GM23248 (cell line): ENCODE data around the gene SLC44A5. TPM values are rescaled to one million over a fixed set of nuclear protein-coding genes. Genes with fewer than 3 reads are reported as not detected.
"Not testable (repeated sequence)": the region's sequence is repeated elsewhere in the genome, so short reads cannot be mapped to it uniquely, and the experiment has no call there.

Source experiments
- DNase-seq: peaks from one replicate; pipeline ENCODE4 v3.0.0-alpha.2; 2015
- H2AFZ ChIP-seq: fragments of 200-600 bp; sonication (generic); 2 replicates; pipeline ENCODE4 v1.6.1; 2016; ENCODE audit warnings: antibody characterized with exemption
- H3F3A ChIP-seq: fragments of 200-600 bp; sonication (generic); 2 replicates; pipeline ENCODE4 v1.6.1; 2016; ENCODE audit warnings: mild to moderate bottlenecking, antibody characterized with exemption, mixed run types; ENCODE audit not compliant: insufficient read depth
- H3K27ac ChIP-seq: fragments of 200-600 bp; sonication (generic); 2 replicates; pipeline ENCODE4 v1.5.1; 2016; ENCODE audit warnings: mild to moderate bottlenecking
- H3K27me3 ChIP-seq: fragments of 200-600 bp; sonication (generic); replicated peaks from 2 replicates; pipeline ENCODE4 v1.6.1; 2016; ENCODE audit warnings: mild to moderate bottlenecking; ENCODE audit not compliant: insufficient read depth
- H3K36me3 ChIP-seq: fragments of 200-600 bp; sonication (generic); 2 replicates; pipeline ENCODE4 v1.6.1; 2016; ENCODE audit warnings: low read depth, mild to moderate bottlenecking
- H3K4me1 ChIP-seq: fragments of 200-600 bp; sonication (generic); 2 replicates; pipeline ENCODE4 v1.6.1; 2016; ENCODE audit warnings: mild to moderate bottlenecking; ENCODE audit not compliant: insufficient read depth
- H3K4me2 ChIP-seq: fragments of 200-600 bp; sonication (generic); one replicate; pipeline ENCODE4 v1.6.1; 2016; ENCODE audit warnings: mild to moderate bottlenecking; ENCODE audit not compliant: unreplicated experiment
- H3K4me3 ChIP-seq: fragments of 200-600 bp; sonication (generic); 2 replicates; pipeline ENCODE4 v1.5.1; 2016; ENCODE audit warnings: mild to moderate bottlenecking
- H3K79me2 ChIP-seq: fragments of 200-600 bp; sonication (generic); 2 replicates; pipeline ENCODE4 v1.6.1; 2016; ENCODE audit warnings: mild to moderate bottlenecking; ENCODE audit not compliant: insufficient read depth
- H3K9ac ChIP-seq: fragments of 200-600 bp; sonication (generic); 2 replicates; pipeline ENCODE4 v1.6.1; 2016; ENCODE audit warnings: mild to moderate bottlenecking
- H3K9me2 ChIP-seq: fragments of 200-600 bp; sonication (generic); 2 replicates; pipeline ENCODE4 v1.6.1; 2016; ENCODE audit warnings: mixed run types, mild to moderate bottlenecking, moderate library complexity; ENCODE audit not compliant: insufficient read depth
- H3K9me3 ChIP-seq: fragments of 200-600 bp; sonication (generic); one replicate; pipeline ENCODE4 v1.6.1; 2017; ENCODE audit warnings: low read depth
- H4K20me1 ChIP-seq: fragments of 200-600 bp; sonication (generic); 2 replicates; pipeline ENCODE4 v1.6.0; 2016; ENCODE audit not compliant: insufficient read depth
- EZH2 ChIP-seq: fragments of 200-600 bp; sonication (generic); IDR thresholded peaks from 2 replicates; pipeline ENCODE4 v1.6.1; 2018; ENCODE audit warnings: antibody characterized with exemption, mild to moderate bottlenecking; ENCODE audit not compliant: insufficient read depth, poor library complexity, severe bottlenecking
- EZH2phosphoT487 ChIP-seq: fragments of 200-600 bp; sonication (generic); IDR thresholded peaks from 2 replicates; pipeline ENCODE4 v1.6.1; 2018; ENCODE audit warnings: antibody characterized with exemption, moderate library complexity, mild to moderate bottlenecking, low read depth; ENCODE audit not compliant: insufficient read depth
- WGBS, 2 experiments: methylation state at CpG; one replicate each; pipeline ENCODE4 v1.1.6; 2015 to 2017; ENCODE audit warnings: low lambda C conversion rate in 2 of 2, low coverage in 1 of 2; ENCODE audit errors: missing lambda C conversion rate in 2 of 2; 5-methylcytosine and 5-hydroxymethylcytosine counted together
- in situ Hi-C: fragments of 300-500 bp; cut with MboI; formaldehyde crosslinking; loops from 2 replicates; pipeline ENCODE4 v1.15.0; 2020
- polyA plus RNA-seq: library from polyadenylated mRNA; unstranded; fragments of >200 nt; fragmentation: Nextera tagmentation; extraction: Ambion mirVana; gene quantifications from 2 replicates; pipeline ENCODE4 v1.2.1, GENCODE V29; 2016
- total RNA-seq: library from RNA; depleted of rRNA; stranded (reverse); fragments of >200 nt; shearing (Covaris generic); gene quantifications from 2 replicates; pipeline ENCODE4 v1.2.3, GENCODE V29; 2014

SLC44A5 gene
- total and polyA plus RNA-seq, 2 experiments from 2014 or later, result not detected

GRCh38 chr1:75373542-75374159, 237.3 kb downstream of the SLC44A5 start:
- no peak for DNase-seq
- in situ Hi-C loops, result no loop called here
- no peaks in the 10 kb centered on the region for H4K20me1 ChIP-seq
- WGBS, 2 experiments, result 8 to 10% methylated on average over 5 of the region's 5 CpGs
- H3F3A ChIP-seq, result no peaks in the 10 kb centered on the region
- no peaks in the 10 kb centered on the region for H3K79me2 ChIP-seq
- no peaks in the 10 kb centered on the region for H3K36me3 ChIP-seq
- H3K27ac ChIP-seq, result no peak overlapping the region
- H3K27me3 ChIP-seq, result no peaks in the 10 kb centered on the region
- no peaks in the 10 kb centered on the region for H3K9me2 ChIP-seq
- no peak overlapping the region for H3K4me2 ChIP-seq
- H2AFZ ChIP-seq, result no peak overlapping the region
- peaks cover 4% of the 10 kb centered on the region for H3K9me3 ChIP-seq
- TF ChIP-seq EZH2, result no peak
- TF ChIP-seq EZH2phosphoT487, result no peak
- H3K9ac ChIP-seq, result no peak overlapping the region
- no peak overlapping the region for H3K4me3 ChIP-seq
- H3K4me1 ChIP-seq, result no peaks in the 10 kb centered on the region

GRCh38 chr1:75366595-75366994, 244.3 kb downstream of the SLC44A5 start:
- Histone ChIP-seq H2AFZ (no peak overlapping the region), H3K9ac (no peak overlapping the region), H3K79me2 (no peaks in the 10 kb centered on the region), H3K27me3 (no peaks in the 10 kb centered on the region), H3F3A (no peaks in the 10 kb centered on the region), H3K4me2 (no peak overlapping the region), H4K20me1 (no peaks in the 10 kb centered on the region), H3K4me3 (no peak overlapping the region), H3K9me2 (no peaks in the 10 kb centered on the region), H3K36me3 (no peaks in the 10 kb centered on the region), H3K4me1 (no peaks in the 10 kb centered on the region), H3K27ac (no peak overlapping the region), H3K9me3 (peaks cover 6% of the 10 kb centered on the region)
- WGBS, 2 experiments, result 3% methylated on average over 1 of the region's 1 CpG
- TF ChIP-seq EZH2 (no peak), EZH2phosphoT487 (no peak)
- in situ Hi-C loops, result no loop called here
- DNase-seq, result no peak

DNA sequence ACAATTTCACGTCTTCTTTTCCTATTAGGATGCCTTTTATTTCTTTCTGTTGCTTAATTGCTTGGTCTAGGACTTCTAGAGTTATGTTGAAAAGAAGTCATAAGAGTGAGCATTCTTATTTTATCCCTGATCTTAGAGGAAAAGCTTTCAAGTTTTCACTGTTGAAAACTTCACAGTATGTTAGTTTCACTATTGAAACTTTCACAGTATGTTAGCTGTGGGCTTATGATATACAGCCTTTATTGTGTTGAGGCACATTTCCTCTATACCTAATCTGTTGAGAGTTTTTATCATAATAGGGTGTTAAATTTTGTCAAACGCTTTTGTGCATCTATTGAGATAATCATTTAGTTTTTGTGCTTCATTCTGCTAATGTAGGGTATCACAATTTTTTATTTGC, 249.7 kb downstream of the SLC44A5 start:
- no peak overlapping the region for H3K4me2 ChIP-seq
- H3K36me3 ChIP-seq, result no peaks in the 10 kb centered on the region
- no peaks in the 10 kb centered on the region for H3F3A ChIP-seq
- TF ChIP-seq EZH2phosphoT487 (no peak), EZH2 (no peak)
- H4K20me1 ChIP-seq, result no peaks in the 10 kb centered on the region
- no peaks in the 10 kb centered on the region for H3K27me3 ChIP-seq
- no peaks in the 10 kb centered on the region for H3K4me1 ChIP-seq
- H3K9me2 ChIP-seq, result no peaks in the 10 kb centered on the region
- no peak overlapping the region for H3K27ac ChIP-seq
- H3K4me3 ChIP-seq, result no peak overlapping the region
- WGBS, 2 experiments, result 9 to 20% methylated on average over 2 of the region's 2 CpGs
- peaks cover 2% of the 10 kb centered on the region for H3K9me3 ChIP-seq
- no peak overlapping the region for H2AFZ ChIP-seq
- no peak for DNase-seq
- H3K79me2 ChIP-seq, result no peaks in the 10 kb centered on the region
- no peak overlapping the region for H3K9ac ChIP-seq
- in situ Hi-C loops, result no loop called here

GRCh38 chr1:75354267-75354666, 256.6 kb downstream of the SLC44A5 start:
- H3K36me3 ChIP-seq, H3K27me3 ChIP-seq, DNase-seq, H3K4me3 ChIP-seq, H3K4me1 ChIP-seq, H2AFZ ChIP-seq, H3K9me2 ChIP-seq, H3K27ac ChIP-seq, H3K79me2 ChIP-seq, in situ Hi-C loops, H4K20me1 ChIP-seq, H3F3A ChIP-seq, H3K9ac ChIP-seq, H3K4me2 ChIP-seq, H3K9me3 ChIP-seq: not testable (repeated sequence)
- WGBS, 2 experiments, result 4 to 5% methylated on average over 6 of the region's 6 CpGs

DNA sequence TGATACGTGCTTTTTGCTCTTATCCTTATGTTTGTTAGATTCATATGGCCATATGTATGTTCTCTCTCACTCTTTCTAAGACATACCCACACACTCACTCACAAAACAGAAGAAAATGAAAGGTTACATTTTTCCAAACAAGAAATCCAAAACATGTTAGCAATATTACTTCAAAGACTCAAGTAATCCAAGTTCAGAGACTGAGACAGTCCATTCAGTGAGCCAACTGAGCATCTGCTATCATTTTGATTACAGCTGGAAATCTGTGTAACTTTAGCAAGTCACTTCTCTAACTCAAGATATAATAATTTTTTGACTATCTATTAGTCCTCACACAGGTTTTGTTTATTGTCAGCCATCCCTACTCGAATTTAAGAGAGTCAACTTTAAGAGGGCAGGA, 257.9 kb downstream of the SLC44A5 start:
- H3K4me1 ChIP-seq, result no peaks in the 10 kb centered on the region
- no peak for DNase-seq

More for the DNA sequence above, 257.9 kb downstream of the SLC44A5 start:
- Histone ChIP-seq H3K27ac (no peak overlapping the region), H3K4me3 (no peak overlapping the region), H3K9me2 (no peaks in the 10 kb centered on the region), H3F3A (no peaks in the 10 kb centered on the region), H4K20me1 (no peaks in the 10 kb centered on the region), H3K9me3 (no peaks in the 10 kb centered on the region), H3K27me3 (no peaks in the 10 kb centered on the region), H3K36me3 (no peaks in the 10 kb centered on the region), H3K79me2 (no peaks in the 10 kb centered on the region), H2AFZ (no peak overlapping the region), H3K4me2 (no peak overlapping the region), H3K9ac (no peak overlapping the region)
- TF ChIP-seq EZH2 (no peak), EZH2phosphoT487 (no peak)
- in situ Hi-C loops, result no loop called here
- 7 to 15% methylated on average over 2 of the region's 2 CpGs for WGBS, 2 experiments
